ENCODE results near the gene LRRC53.

LRRC53 gene

DNA sequence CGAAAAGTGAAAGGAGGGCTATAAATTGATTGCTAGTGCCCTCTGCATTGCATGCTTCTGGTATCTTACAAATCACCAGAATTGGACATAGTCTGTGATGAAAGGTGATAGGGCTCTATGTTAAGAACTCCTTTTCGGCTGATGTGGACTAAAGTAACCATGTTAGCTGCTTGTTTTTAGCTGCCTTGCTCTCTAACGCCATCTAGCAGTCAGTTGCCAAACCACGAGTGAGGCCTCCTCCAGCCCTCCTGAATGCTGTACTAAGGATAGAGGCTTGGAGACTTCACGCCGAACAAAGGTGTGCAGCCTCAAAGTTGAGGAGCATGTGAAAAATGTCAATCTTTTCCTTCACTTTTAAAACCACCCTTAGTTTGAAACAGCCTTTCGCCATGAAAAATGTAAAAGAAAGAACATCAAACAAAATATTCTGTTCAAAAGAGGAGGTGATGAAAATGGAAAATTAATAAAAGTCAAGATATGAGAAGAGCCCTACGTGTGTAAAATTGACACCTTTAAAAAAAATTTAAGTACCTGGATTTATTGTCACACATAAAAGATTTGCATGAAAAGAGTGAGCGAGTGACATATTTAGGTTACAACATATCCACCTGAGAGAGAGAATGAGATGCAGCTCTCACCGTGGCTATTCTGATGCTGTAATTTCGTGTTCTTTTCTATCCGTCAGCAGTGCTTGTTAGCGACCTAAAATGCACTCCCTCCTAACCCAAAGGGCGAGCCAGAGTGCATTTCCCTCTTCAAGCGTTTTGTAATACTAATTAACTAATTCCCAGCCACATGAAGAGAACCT is 8.1 kb downstream of the LRRC53 start:
- H3K4me3 Mint-ChIP-seq, result no peak overlapping the region
- H3K4me1 Mint-ChIP-seq, result peaks cover 21% of the 10 kb centered on the region
- no peaks in the 10 kb centered on the region for H3K27me3 Mint-ChIP-seq (ENCODE audit: low read depth, poor library complexity)
- peak; percentile 87 for TF ChIP-seq CTCF (IDR thresholded peaks at IDR 0.05)
- no peak overlapping the region for H3K27ac Mint-ChIP-seq
- DNase-seq, result peak; percentile 77
- H3K9me3 Mint-ChIP-seq, result no peaks in the 10 kb centered on the region
- no peaks in the 10 kb centered on the region for H3K36me3 Mint-ChIP-seq (ENCODE audit: low read depth)

- H3K4me1 Mint-ChIP-seq, result peaks cover 13% of the 10 kb centered on the region
- no peak overlapping the region for H3K27ac Mint-ChIP-seq
- TF ChIP-seq CTCF (IDR thresholded peaks at IDR 0.05), result no peak
- H3K36me3 Mint-ChIP-seq (ENCODE audit: low read depth), result no peaks in the 10 kb centered on the region
- H3K9me3 Mint-ChIP-seq, result no peaks in the 10 kb centered on the region
- DNase-seq, result no peak
- no peak overlapping the region for H3K4me3 Mint-ChIP-seq
- no peaks in the 10 kb centered on the region for H3K27me3 Mint-ChIP-seq (ENCODE audit: low read depth, poor library complexity)
These were observed 9.6 kb downstream of the LRRC53 start for GRCh38 chr1:74502858-74503257.

DNA sequence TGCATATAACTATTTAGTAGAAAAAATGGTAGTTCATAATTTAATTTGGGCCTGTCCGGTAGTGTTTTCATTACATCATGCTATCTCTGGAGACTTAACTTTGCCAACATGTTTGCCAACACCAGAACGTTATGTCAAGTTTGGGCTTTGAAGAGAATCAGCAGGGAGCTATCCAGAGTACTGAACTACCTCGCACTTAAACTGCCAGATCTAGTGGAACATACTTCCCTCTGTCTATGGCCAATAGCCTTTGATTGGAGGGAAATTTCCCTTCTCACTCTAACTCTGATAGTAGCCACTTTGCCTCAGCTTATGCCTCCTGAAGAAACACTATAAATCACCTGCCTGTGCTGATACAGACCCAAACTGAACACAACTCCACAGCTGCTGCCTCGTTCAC is 10.0 kb downstream of the LRRC53 start:
- DNase-seq, result peak; percentile 46
- H3K4me1 Mint-ChIP-seq, result peaks cover 13% of the 10 kb centered on the region
- H3K4me3 Mint-ChIP-seq, result no peak overlapping the region
- no peaks in the 10 kb centered on the region for H3K27me3 Mint-ChIP-seq (ENCODE audit: low read depth, poor library complexity)
- H3K9me3 Mint-ChIP-seq, result no peaks in the 10 kb centered on the region
- no peak for TF ChIP-seq CTCF (IDR thresholded peaks at IDR 0.05)
- H3K36me3 Mint-ChIP-seq (ENCODE audit: low read depth), result no peaks in the 10 kb centered on the region
- H3K27ac Mint-ChIP-seq, result no peak overlapping the region

DNA sequence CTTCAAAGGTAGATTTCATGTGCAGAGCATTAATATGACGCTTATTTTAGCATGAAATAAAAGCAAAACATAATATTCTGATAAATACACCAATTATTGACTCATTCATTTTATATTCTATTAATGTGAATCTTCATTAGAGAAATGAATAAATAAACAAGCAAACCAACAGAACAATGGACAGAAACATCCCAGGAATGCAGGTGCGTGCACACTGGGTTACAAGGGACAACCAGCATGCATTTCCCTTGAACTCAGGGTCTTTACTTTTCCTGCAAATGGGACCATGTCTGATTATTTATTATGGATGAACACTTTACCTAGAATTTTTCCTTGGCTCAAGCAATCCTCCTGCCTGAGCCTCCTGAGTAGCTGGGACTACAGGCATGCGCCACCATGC is 13.5 kb downstream of the LRRC53 start:
- H3K9me3 Mint-ChIP-seq, result no peaks in the 10 kb centered on the region
- no peak overlapping the region for H3K4me3 Mint-ChIP-seq
- TF ChIP-seq CTCF (IDR thresholded peaks at IDR 0.05), result no peak
- no peak for DNase-seq
- H3K27me3 Mint-ChIP-seq (ENCODE audit: low read depth, poor library complexity), result no peaks in the 10 kb centered on the region
- H3K27ac Mint-ChIP-seq, result no peak overlapping the region
- H3K36me3 Mint-ChIP-seq (ENCODE audit: low read depth), result no peaks in the 10 kb centered on the region
- no peaks in the 10 kb centered on the region for H3K4me1 Mint-ChIP-seq

DNA sequence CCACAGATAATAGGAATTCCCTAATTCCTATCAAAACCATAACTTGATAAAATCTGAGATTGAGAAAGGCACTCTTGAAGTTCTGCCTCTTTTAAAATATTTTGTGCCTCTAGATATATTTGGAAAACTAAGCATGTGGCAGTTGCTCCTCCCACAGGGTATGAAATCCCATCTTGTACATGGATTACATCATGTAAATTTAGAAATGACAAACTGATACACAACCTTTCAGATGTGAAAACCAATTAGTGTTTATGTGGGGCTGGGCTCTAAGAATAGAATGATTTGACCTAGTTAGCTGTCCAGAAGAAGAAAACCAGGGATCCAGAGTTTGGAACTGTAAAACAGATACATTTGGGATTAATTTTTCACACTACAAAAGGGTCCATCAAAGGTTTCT is 15.7 kb downstream of the LRRC53 start:
- no peak for TF ChIP-seq CTCF (IDR thresholded peaks at IDR 0.05)
- no peaks in the 10 kb centered on the region for H3K36me3 Mint-ChIP-seq (ENCODE audit: low read depth)
- no peaks in the 10 kb centered on the region for H3K9me3 Mint-ChIP-seq
- no peaks in the 10 kb centered on the region for H3K4me1 Mint-ChIP-seq
- no peaks in the 10 kb centered on the region for H3K27me3 Mint-ChIP-seq (ENCODE audit: low read depth, poor library complexity)
- no peak overlapping the region for H3K4me3 Mint-ChIP-seq
- no peak for DNase-seq
- H3K27ac Mint-ChIP-seq, result no peak overlapping the region

DNA sequence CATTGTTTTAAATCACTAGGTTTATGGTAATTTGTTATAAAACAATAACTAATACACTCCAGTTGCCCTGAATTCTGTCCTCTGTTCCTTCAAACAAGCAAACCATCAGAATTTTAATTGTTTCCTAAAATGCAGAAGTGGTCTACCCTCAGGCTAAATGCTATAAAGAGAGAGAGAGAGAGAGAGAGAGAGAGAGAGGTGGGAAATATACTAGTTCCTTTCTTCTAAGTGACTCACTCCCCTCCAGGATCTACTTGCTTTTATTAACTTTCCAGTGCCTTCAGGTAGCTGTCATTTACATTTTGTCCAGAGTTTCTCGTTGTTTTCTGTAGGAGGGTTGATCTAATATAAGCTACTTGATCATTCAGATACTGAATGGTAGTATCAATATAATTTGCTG is 26.4 kb downstream of the LRRC53 start:
- no peaks in the 10 kb centered on the region for H3K36me3 Mint-ChIP-seq (ENCODE audit: low read depth)
- no peaks in the 10 kb centered on the region for H3K27me3 Mint-ChIP-seq (ENCODE audit: low read depth, poor library complexity)
- no peak for TF ChIP-seq CTCF (IDR thresholded peaks at IDR 0.05)
- H3K27ac Mint-ChIP-seq, result no peak overlapping the region
- no peak for DNase-seq
- H3K4me3 Mint-ChIP-seq, result no peak overlapping the region
- H3K9me3 Mint-ChIP-seq, result no peaks in the 10 kb centered on the region
- H3K4me1 Mint-ChIP-seq, result no peaks in the 10 kb centered on the region

Measured in nephron progenitor cell (in vitro differentiated cells).